Large intestine (tissue), 3 donors: ENCODE data around the gene APOL2. TPM values are rescaled to one million over a fixed set of nuclear protein-coding genes. Genes with fewer than 3 reads are reported as not detected.
"Not testable (repeated sequence)": the region's sequence is repeated elsewhere in the genome, so short reads cannot be mapped to it uniquely, and the experiment has no call there.

Experiments
- DNase-seq, 2 donors: peaks; one replicate each; pipeline versions ENCODE4 v3.0.0 to v3.0.0-alpha.2; 2013
- H3K27ac ChIP-seq: one replicate; pipeline ENCODE4 v1.5.1; 2013; ENCODE audit warnings: low read length
- H3K27me3 ChIP-seq: 2 replicates; pipeline ENCODE4 v1.6.1; 2013; ENCODE audit warnings: low read length; ENCODE audit not compliant: control insufficient read depth, insufficient read depth
- H3K36me3 ChIP-seq: 2 replicates; pipeline ENCODE4 v1.6.1; 2013; ENCODE audit warnings: low read length; ENCODE audit not compliant: control insufficient read depth, insufficient read depth
- H3K4me1 ChIP-seq: one replicate; pipeline ENCODE4 v1.6.1; 2013; ENCODE audit warnings: low read length; ENCODE audit not compliant: control insufficient read depth, insufficient read depth
- H3K4me3 ChIP-seq: one replicate; pipeline ENCODE4 v1.5.1; 2013; ENCODE audit warnings: low read length
- H3K9me3 ChIP-seq: one replicate; pipeline ENCODE4 v1.6.1; 2013; ENCODE audit warnings: mild to moderate bottlenecking, low read depth, low read length, moderate library complexity; ENCODE audit not compliant: control insufficient read depth
- WGBS: methylation state at CpG from one replicate; pipeline ENCODE4 v1.1.5; 2013; ENCODE audit warnings: low lambda C conversion rate; ENCODE audit not compliant: insufficient coverage; 5-methylcytosine and 5-hydroxymethylcytosine counted together
- polyA plus RNA-seq: library from polyadenylated mRNA; unstranded; fragments of 120-200 nt; gene quantifications from one replicate; pipeline ENCODE4 v1.2.1, GENCODE V29; 2013

APOL2 gene
- polyA plus RNA-seq, 1 donor = 42.5 TPM

DNA sequence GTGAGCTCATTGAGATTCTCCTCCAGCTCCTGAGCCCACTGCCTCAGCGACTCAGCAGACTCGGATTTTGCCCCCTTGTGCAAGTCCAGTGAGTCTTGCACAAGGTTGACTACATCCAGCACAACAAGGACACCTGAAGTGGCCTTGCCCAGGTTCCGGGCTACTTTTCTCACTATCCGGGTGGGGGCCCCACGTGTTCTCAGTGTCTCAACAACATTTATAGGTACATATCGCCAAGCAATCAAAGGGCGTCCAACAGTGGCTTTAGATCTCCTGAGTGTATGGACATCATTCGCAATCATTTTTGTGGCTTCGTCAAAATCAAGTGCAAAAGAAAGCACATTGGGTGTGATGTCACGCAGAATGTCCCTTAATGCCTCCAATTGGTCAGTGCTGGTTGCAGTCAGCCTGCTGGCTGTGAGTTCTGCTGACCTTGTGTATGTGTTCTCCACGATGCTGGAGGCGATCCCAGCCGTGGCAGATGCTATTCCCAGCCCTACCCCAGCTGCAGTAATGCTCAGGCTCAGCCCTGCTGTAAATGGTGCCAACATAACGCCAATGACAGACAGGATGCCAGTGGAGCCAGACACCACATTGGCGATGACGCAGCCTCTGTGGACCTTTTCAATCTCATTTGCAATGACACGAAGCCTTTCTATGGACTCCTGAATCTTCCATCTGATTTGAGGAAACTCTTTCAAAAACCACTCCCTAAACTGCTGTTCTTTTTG, 48.1 kb downstream of the APOL2 start:
- H3K36me3 ChIP-seq = no peaks in the 10 kb centered on the region
- H3K4me1 ChIP-seq = no peaks in the 10 kb centered on the region
- WGBS = no CpG with 5 or more reads among the region's 17 CpGs
- no peak for DNase-seq
- no peak overlapping the region for H3K27ac ChIP-seq
- H3K9me3 ChIP-seq = no peaks in the 10 kb centered on the region
- H3K4me3 ChIP-seq = no peak overlapping the region
- H3K27me3 ChIP-seq = no peaks in the 10 kb centered on the region

GRCh38 chr22:36187862-36188261, 51.5 kb downstream of the APOL2 start:
- not testable (repeated sequence) for H3K4me1 ChIP-seq, H3K4me3 ChIP-seq, H3K9me3 ChIP-seq, H3K27me3 ChIP-seq, H3K27ac ChIP-seq, DNase-seq, H3K36me3 ChIP-seq
- WGBS = no CpG with 5 or more reads among the region's 6 CpGs

DNA sequence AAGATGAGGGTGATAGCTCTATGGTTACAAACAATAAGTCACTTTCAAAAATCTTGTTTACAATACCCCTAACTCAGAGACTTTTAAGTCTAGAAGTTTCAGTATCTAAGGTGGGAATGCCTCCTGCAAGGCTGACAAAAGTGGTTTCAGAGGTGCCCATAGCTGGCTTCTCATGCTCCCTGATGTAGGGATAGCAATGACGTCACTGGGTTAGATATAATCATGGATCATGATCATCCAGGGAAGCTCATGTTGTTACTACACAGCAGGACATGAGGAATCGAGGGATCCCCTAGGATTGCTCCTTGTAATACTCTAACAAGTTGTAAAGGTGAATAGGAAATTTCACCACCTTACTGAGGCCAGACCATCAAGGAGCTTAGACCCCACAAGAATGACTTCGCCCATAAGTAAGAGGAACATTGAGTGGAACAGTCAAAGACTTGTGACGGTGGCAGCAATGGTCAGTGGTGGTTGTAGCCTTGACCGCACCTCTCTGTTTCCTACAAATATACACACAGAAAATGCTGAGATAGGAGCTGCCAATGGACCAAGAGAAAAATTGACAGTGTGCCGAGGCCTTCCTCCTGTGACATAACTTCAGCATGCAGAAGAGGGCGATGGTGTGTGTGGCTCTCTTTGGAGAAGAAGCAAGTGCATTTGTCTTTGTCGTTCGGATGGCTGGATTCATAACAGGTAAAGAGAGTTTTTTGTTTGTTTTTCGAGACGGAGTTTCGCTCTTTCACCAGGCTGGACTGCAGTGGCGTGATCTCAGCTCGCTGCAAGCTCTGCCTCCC, 53.3 kb downstream of the APOL2 start:
- WGBS = 100% methylated on average over 1 of the region's 14 CpGs
- H3K4me1 ChIP-seq = no peaks in the 10 kb centered on the region

GRCh38 chr22:36184433-36185025, 54.8 kb downstream of the APOL2 start:
- no peaks in the 10 kb centered on the region for H3K36me3 ChIP-seq
- DNase-seq = no peak
- no peaks in the 10 kb centered on the region for H3K4me1 ChIP-seq
- H3K9me3 ChIP-seq = no peaks in the 10 kb centered on the region
- no peak overlapping the region for H3K27ac ChIP-seq
- no peaks in the 10 kb centered on the region for H3K27me3 ChIP-seq
- no CpG with 5 or more reads among the region's 10 CpGs for WGBS
- H3K4me3 ChIP-seq = no peak overlapping the region

More for the DNA sequence above, 53.3 kb downstream of the APOL2 start:
- Histone ChIP-seq H3K4me3 (no peak overlapping the region), H3K36me3 (no peaks in the 10 kb centered on the region), H3K27me3 (no peaks in the 10 kb centered on the region), H3K27ac (no peak overlapping the region), H3K9me3 (no peaks in the 10 kb centered on the region)
- DNase-seq = no peak

- no peaks in the 10 kb centered on the region for H3K27me3 ChIP-seq
- WGBS = no CpG with 5 or more reads among the region's 7 CpGs
- H3K4me1 ChIP-seq = no peaks in the 10 kb centered on the region
- H3K27ac ChIP-seq = no peak overlapping the region
- H3K9me3 ChIP-seq = no peaks in the 10 kb centered on the region
- no peaks in the 10 kb centered on the region for H3K36me3 ChIP-seq
- H3K4me3 ChIP-seq = no peak overlapping the region
- no peak for DNase-seq
These were observed 55.9 kb downstream of the APOL2 start for GRCh38 chr22:36183446-36183845.

- H3K27ac ChIP-seq = no peak overlapping the region
- no peaks in the 10 kb centered on the region for H3K4me1 ChIP-seq
- no peaks in the 10 kb centered on the region for H3K27me3 ChIP-seq
- H3K4me3 ChIP-seq = no peak overlapping the region
- H3K36me3 ChIP-seq = no peaks in the 10 kb centered on the region
- DNase-seq = no peak
- H3K9me3 ChIP-seq = no peaks in the 10 kb centered on the region
- WGBS = no CpG with 5 or more reads among the region's 6 CpGs
These were observed 56.5 kb downstream of the APOL2 start for GRCh38 chr22:36182857-36183256.

DNA sequence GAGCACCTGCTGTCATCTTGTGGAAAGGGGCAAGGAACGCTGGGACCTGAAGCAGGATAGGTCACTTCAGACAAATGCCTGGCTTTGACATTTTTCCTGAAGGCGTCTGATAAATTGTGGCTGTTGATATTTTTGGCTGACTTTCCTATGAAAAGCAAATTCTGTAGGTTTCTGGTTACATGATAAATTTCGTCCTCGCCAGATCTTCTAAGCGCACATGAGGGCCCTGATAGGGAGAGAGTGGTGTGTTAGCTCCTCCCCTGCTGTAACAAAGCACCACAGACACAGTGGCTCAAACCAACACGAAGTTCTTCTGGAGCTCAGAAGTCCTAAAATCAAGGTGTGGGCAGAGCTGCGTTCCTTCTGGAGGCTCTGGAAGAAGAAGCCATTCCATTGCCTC, 57.3 kb downstream of the APOL2 start:
- Histone ChIP-seq H3K36me3 (no peaks in the 10 kb centered on the region), H3K4me3 (no peak overlapping the region), H3K9me3 (no peaks in the 10 kb centered on the region), H3K4me1 (no peaks in the 10 kb centered on the region), H3K27me3 (no peaks in the 10 kb centered on the region), H3K27ac (no peak overlapping the region)
- 90% methylated on average over 2 of the region's 7 CpGs for WGBS
- DNase-seq = no peak

DNA sequence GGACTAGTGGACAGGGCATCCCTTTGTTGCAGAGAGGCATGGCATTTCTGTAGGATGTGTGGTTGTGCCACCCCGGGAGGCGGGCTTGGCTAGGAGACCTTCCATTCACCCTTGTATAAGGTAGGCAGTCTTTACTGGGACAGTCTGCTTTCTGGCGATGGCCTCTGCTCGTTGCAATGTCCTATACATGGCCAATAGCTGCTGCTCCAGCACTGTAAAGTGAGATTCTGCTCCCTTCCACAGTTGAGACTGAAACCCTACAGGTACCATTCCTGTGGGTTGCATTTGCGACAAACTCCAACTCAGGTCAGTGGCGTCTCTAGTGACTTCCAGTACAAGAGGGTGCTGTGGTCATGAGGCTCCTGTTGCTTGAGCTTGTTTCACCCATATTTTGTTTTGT, 58.4 kb downstream of the APOL2 start:
- Histone ChIP-seq H3K27me3 (no peaks in the 10 kb centered on the region), H3K36me3 (no peaks in the 10 kb centered on the region), H3K9me3 (no peaks in the 10 kb centered on the region), H3K27ac (no peak overlapping the region), H3K4me3 (no peak overlapping the region), H3K4me1 (no peaks in the 10 kb centered on the region)
- DNase-seq = no peak
- WGBS = no CpG with 5 or more reads among the region's 6 CpGs

DNA sequence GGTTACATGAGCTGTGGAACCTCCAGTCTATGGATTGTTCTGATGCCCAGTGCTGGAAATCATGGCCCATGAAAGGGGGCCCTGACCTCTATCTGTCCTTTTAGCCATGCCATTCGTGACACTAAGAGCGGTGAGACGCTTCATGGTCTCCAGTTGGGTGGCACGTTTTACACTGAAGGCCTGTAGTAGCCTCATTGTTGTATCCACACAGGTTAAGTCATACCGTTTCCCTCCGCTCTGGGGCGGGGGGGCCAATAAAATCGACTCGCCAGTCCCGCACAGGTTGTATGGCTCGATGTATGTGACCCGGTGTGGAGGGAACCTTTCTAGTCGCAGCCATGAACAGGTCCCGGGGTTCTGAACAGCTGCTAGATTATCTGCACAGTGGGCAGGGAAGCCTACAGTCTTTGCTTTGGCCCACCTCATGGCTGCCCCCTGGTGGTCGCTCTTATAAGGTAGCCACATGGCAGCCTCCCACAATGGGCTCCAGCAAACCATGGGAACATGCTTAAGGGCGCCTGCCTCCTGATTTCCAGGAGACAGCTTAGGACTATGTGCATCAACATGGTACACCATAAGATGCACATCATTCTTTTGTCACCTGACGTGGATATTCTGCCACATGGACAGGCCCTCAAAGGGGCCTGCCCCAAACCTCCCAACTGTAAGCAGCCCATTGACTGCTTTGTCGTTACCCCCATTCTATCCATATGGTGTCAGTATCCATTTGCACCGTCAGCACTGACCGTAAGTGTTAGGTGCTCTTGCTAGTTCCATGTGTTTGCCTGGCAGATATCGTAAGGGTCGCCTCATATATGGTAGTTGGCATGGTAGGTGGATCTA, 59.1 kb downstream of the APOL2 start:
- no peaks in the 10 kb centered on the region for H3K27me3 ChIP-seq
- WGBS = 80% methylated on average over 1 of the region's 22 CpGs
- H3K36me3 ChIP-seq = no peaks in the 10 kb centered on the region
- no peaks in the 10 kb centered on the region for H3K4me1 ChIP-seq
- no peaks in the 10 kb centered on the region for H3K9me3 ChIP-seq
- no peak overlapping the region for H3K27ac ChIP-seq
- peak; percentile 53 to 61 for DNase-seq
- H3K4me3 ChIP-seq = no peak overlapping the region

GRCh38 chr22:36177160-36177559, 62.2 kb downstream of the APOL2 start:
- 92% methylated on average over 2 of the region's 3 CpGs for WGBS

More at GRCh38 chr22:36177160-36177559, 62.2 kb downstream of the APOL2 start:
- H3K9me3 ChIP-seq = no peaks in the 10 kb centered on the region
- no peak overlapping the region for H3K27ac ChIP-seq
- H3K4me1 ChIP-seq = peaks cover 1% of the 10 kb centered on the region
- H3K4me3 ChIP-seq = no peak overlapping the region
- no peak for DNase-seq
- no peaks in the 10 kb centered on the region for H3K27me3 ChIP-seq
- H3K36me3 ChIP-seq = no peaks in the 10 kb centered on the region
